Heart left ventricle (tissue), 16 donors: Measurements from ENCODE around the gene SLC44A2. TPM values are rescaled to one million over a fixed set of nuclear protein-coding genes. Genes with fewer than 3 reads are reported as not detected.
A peak's percentile ranks its signal among the peaks of the same experiment; 100 is the strongest.

Experiments
- ATAC-seq, 4 donors: fragments of 200-7000 bp; cut with Tn5 transposase; one replicate each; pipeline ENCODE4 v1.9.1; 2020 to 2022; ENCODE audit warnings: moderate library complexity in 4 of 4, mild to moderate bottlenecking in 3 of 4, moderate number of reproducible peaks in 1 of 4
- DNase-seq, 5 donors: peaks; one replicate each; pipeline ENCODE4 v3.0.0-alpha.2; 2020
- H3K27ac ChIP-seq, 12 donors: fragments of 200-600 bp; sonication (generic) in 4 of 12; one replicate each; pipeline versions ENCODE4 v1.5.0 to v1.8.0; 2016 to 2022; ENCODE audit warnings: mild to moderate bottlenecking in 2 of 12
- H3K27me3 ChIP-seq, 9 donors: fragments of 200-600 bp; sonication (generic) in 2 of 9; one replicate each; pipeline versions ENCODE4 v1.5.1 to v1.8.0; 2016 to 2022; ENCODE audit warnings: mild to moderate bottlenecking in 3 of 9
- H3K36me3 ChIP-seq, 9 donors: fragments of 200-600 bp; sonication (generic) in 2 of 9; one replicate each; pipeline versions ENCODE4 v1.5.0 to v1.8.0; 2018 to 2022; ENCODE audit warnings: mild to moderate bottlenecking in 2 of 9
- H3K4me1 ChIP-seq, 12 donors: fragments of 200-600 bp; sonication (generic) in 4 of 12; one replicate each; pipeline versions ENCODE4 v1.5.0 to v1.8.0; 2016 to 2022; ENCODE audit warnings: mild to moderate bottlenecking in 3 of 12
- H3K4me3 ChIP-seq, 12 donors: fragments of 200-600 bp; sonication (generic) in 4 of 12; one replicate each; pipeline versions ENCODE4 v1.5.0 to v1.8.0; 2017 to 2022; ENCODE audit warnings: mild to moderate bottlenecking in 9 of 12, moderate library complexity in 4 of 12
- H3K9me3 ChIP-seq, 12 donors: fragments of 200-600 bp; sonication (generic) in 4 of 12; one replicate each; pipeline versions ENCODE4 v1.5.0 to v1.8.0; 2016 to 2022; ENCODE audit warnings: mild to moderate bottlenecking in 1 of 12
- POLR2A ChIP-seq, 2 donors: fragments of 450-650 bp; IDR thresholded peaks; one replicate each; pipeline ENCODE4 v1.6.1; 2017; ENCODE audit warnings: antibody characterized with exemption in 2 of 2, mild to moderate bottlenecking in 2 of 2, moderate library complexity in 2 of 2
- WGBS, 4 donors: extraction: QIAGEN DNeasy Blood & Tissue Kit in 2 of 4; methylation state at CpG; one replicate each; pipeline versions ENCODE4 v1.1.5 to v1.1.7; 2013 to 2018; 5-methylcytosine and 5-hydroxymethylcytosine counted together
- intact Hi-C, 10 donors: fragments of 100-400 bp; cut with DNase I; formaldehyde crosslinking; loops; one replicate each; pipeline versions ENCODE4 v1.11.1 to v1.14.2; 2022
- polyA plus RNA-seq, 2 donors: library from polyadenylated mRNA; stranded (reverse); fragments of 200-250 nt; gene quantifications; one replicate each; pipeline ENCODE4 v1.2.3, GENCODE V29; 2013
- total RNA-seq, 9 donors: library from RNA; depleted of rRNA in 2 of 9; stranded (reverse); fragments of >200 nt in 2 of 9; fragmentation: NEBNext Ultra II Directional in 3 of 9; extraction: Animal tissue kit (Norgen Biotek cat#: 25700) in 3 of 9; gene quantifications; one replicate each; pipeline versions ENCODE4 v1.1.0 to v1.2.4, GENCODE V29; 2016 to 2023
- TF ChIP-seq, protein P1 (sequence below), 12 donors: fragments of 200-600 bp; sonication (generic) in 4 of 12; IDR thresholded peaks; one replicate each; pipeline versions ENCODE4 v1.5.0 to v1.8.0; 2018 to 2022; ENCODE audit warnings: antibody characterized with exemption in 12 of 12, mild to moderate bottlenecking in 5 of 12
- donor health status: ischemic (EF 13 %, LVEDD 7.1; RV severe dilation, severe dysfunction).
- donor health status: healthy with polysubstance abuse.
- donor health status: DM: no; HTN: yes; CAD: no.
- donor health status: DM: no; HTN: no; CAD: no.
- donor health status: ischemic (EF 25% LVEDD 6.9; RV normal size, moderate dysfunction).
- donor health status: ischemic (EF 25% LVEDD 5.7; RV mildly dilated, moderate dysfunction).
- donor health status: healthy.
- donor health status: DM: yes; HTN: yes; CAD: no.
- donor health status: ischemic (EF 35%, LVEDD 5.7; RV mildly dilated, moderate dysfunction).
- donor health status: nonischemic (EF 11% LVEDD 7.7; RV severe dilation, severe dysfunction).
- donor health status: DM: yes; HTN: yes; CAD: no.
- donor health status: PGD.
- donor health status: ischemic (EF 29% LVEDD 5.4; RV normal size, mild dysfunction).
- donor health status: nonischemic (EF 23%, LVEDD 6.1; RV moderate dilation, normal function).

SLC44A2 gene
- total and polyA plus RNA-seq, 11 donors = 43.1 to 130 (median 82.5) TPM

- intact Hi-C loops = loop anchor here in 1 of 10 donors (5.0 kb wide), 1 partner anchor 40 kb away; no protein-coding TSS in a partner anchor
- H3K27me3 ChIP-seq = no peaks in the 10 kb centered on the region
- no peak for ATAC-seq
- H3K27ac ChIP-seq = peak overlapping the region in 5 of 12 donors; percentile 34 to 99 (median 52)
- H3K9me3 ChIP-seq = peaks cover 0 to 4% (median 0%) of the 10 kb centered on the region in 12 donors
- WGBS, 4 donors = 24 to 26% (median 24%) methylated on average over 7 of the region's 7 CpGs
- H3K4me1 ChIP-seq = peaks cover 0 to 40% (median 24%) of the 10 kb centered on the region in 12 donors
- DNase-seq = no peak
- H3K36me3 ChIP-seq = no peaks in the 10 kb centered on the region
- TF ChIP-seq, protein P1, sequence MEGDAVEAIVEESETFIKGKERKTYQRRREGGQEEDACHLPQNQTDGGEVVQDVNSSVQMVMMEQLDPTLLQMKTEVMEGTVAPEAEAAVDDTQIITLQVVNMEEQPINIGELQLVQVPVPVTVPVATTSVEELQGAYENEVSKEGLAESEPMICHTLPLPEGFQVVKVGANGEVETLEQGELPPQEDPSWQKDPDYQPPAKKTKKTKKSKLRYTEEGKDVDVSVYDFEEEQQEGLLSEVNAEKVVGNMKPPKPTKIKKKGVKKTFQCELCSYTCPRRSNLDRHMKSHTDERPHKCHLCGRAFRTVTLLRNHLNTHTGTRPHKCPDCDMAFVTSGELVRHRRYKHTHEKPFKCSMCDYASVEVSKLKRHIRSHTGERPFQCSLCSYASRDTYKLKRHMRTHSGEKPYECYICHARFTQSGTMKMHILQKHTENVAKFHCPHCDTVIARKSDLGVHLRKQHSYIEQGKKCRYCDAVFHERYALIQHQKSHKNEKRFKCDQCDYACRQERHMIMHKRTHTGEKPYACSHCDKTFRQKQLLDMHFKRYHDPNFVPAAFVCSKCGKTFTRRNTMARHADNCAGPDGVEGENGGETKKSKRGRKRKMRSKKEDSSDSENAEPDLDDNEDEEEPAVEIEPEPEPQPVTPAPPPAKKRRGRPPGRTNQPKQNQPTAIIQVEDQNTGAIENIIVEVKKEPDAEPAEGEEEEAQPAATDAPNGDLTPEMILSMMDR (IDR thresholded peaks at IDR 0.05) = no peak
- TF ChIP-seq POLR2A (IDR thresholded peaks at IDR 0.05) = no peak
- H3K4me3 ChIP-seq = peak overlapping the region in 8 of 12 donors; percentile 88 to 100 (median 100)
Observed at GRCh38 chr19:10601999-10602329, 23.4 kb upstream of the SLC44A2 start.

- peak overlapping the region; percentile 91 to 99 (median 97) for H3K27ac ChIP-seq
- peak; percentile 87 to 99 (median 96) for ATAC-seq
- 0 to 1% (median 0%) methylated on average over 35 to 76 of the region's 76 CpGs for WGBS, 4 donors
Observed at GRCh38 chr19:10602330-10603083, 22.8 kb upstream of the SLC44A2 start.

DNA sequence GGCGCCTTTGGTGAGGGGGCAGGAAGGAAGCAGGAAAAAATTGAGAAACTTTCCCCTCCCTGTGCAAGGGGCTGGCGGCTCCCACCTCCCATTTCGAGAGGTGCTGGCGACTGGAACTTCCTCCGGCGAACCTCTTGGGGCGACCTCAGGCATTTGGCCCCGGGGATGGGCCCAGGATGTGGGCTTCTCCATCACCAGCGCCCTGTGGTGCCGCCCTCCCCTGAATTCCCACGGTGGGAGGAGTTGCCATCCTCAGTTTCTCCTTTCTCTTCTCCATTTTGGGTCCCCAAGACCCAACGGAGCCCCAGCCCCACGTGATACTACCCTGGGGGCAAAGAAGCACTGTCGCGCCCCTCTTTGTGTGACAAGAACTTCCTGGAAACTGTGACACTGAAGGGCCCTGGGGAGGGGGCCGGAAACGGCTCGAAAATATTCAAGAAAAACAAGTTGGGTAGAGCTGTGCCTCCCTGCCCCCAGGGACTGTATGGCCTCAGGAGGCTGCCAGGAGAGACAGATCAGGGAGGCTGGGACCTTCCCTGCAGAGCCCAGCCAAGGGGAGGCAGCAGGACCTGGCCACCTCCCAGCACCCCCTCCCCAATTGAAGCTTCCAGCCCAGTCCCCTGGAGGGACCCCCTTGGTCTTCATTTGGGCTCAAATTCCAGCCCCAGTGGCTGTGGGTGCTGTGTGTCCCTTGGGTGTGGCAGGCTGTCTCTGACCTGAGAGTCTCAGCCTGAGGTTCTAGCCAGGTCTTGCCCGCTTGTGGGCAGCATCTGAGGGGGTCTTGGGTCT lies 22.1 kb upstream of the SLC44A2 start:
- intact Hi-C loops = loop anchor here in 1 of 10 donors (5.0 kb wide), 1 partner anchor 39 kb away; no protein-coding TSS in a partner anchor
- Histone ChIP-seq H3K4me3 (peak overlapping the region; percentile 88 to 100 (median 100)), H3K27me3 (no peaks in the 10 kb centered on the region), H3K4me1 (peaks cover 0 to 36% (median 22%) of the 10 kb centered on the region in 12 donors), H3K27ac (peak overlapping the region; percentile 91 to 99 (median 97)), H3K9me3 (peaks cover 0 to 4% (median 0%) of the 10 kb centered on the region in 12 donors), H3K36me3 (no peaks in the 10 kb centered on the region)
- WGBS, 4 donors = 8 to 11% (median 9%) methylated on average over 14 to 19 of the region's 19 CpGs
- no peak for TF ChIP-seq POLR2A (IDR thresholded peaks at IDR 0.05)
- TF ChIP-seq, protein P1 (IDR thresholded peaks at IDR 0.05) = peak in 1 of 12 donors; percentile 7
- DNase-seq (peak; percentile 56 to 73 (median 67)), ATAC-seq (peak; percentile 13 to 66 (median 30))

More at GRCh38 chr19:10602330-10603083, 22.8 kb upstream of the SLC44A2 start:
- Histone ChIP-seq H3K27me3 (no peaks in the 10 kb centered on the region), H3K9me3 (peaks cover 0 to 4% (median 0%) of the 10 kb centered on the region in 12 donors), H3K36me3 (no peaks in the 10 kb centered on the region), H3K4me3 (peak overlapping the region; percentile 88 to 100 (median 100)), H3K4me1 (peaks cover 0 to 36% (median 22%) of the 10 kb centered on the region in 12 donors)
- intact Hi-C loops = loop anchor here in 1 of 10 donors (5.0 kb wide), 1 partner anchor 40 kb away; no protein-coding TSS in a partner anchor
- TF ChIP-seq, protein P1 (IDR thresholded peaks at IDR 0.05) = no peak
- TF ChIP-seq POLR2A (IDR thresholded peaks at IDR 0.05) = peak in 1 of 2 donors; percentile 75
- peak; percentile 87 to 93 (median 89) for DNase-seq
